ENCODE data around the gene OCSTAMP.

GRCh38 chr20:46566125-46566524 is 15.7 kb upstream of the OCSTAMP start:
- TF ChIP-seq POLR2A (IDR thresholded peaks at IDR 0.05; ENCODE audit: low read length) (no peak), GATA1 (IDR thresholded peaks at IDR 0.05; ENCODE audit: low read depth, low read length) (no peak)
